Cardiac muscle cell (in vitro differentiated cells and primary cell): ENCODE data around the gene CNOT8. TPM values are rescaled to one million over a fixed set of nuclear protein-coding genes. Genes with fewer than 3 reads are reported as not detected.

Experiments used
- DNase-seq, 2 donors: peaks; one replicate each; pipeline versions ENCODE4 v3.0.0 to v3.0.0-alpha.2; 2010 to 2017; ENCODE audit warnings: low read depth in 1 of 2, low spot score in 1 of 2
- H3K27ac ChIP-seq: fragments of 200-600 bp; sonication (generic); 2 replicates; pipeline ENCODE4 v1.5.1; 2016
- H3K27me3 ChIP-seq: fragments of 200-600 bp; sonication (generic); 2 replicates; pipeline ENCODE4 v1.6.0; 2016; ENCODE audit warnings: control low read depth
- H3K36me3 ChIP-seq: fragments of 200-600 bp; sonication (generic); 2 replicates; pipeline ENCODE4 v1.5.1; 2016; ENCODE audit warnings: control low read depth
- H3K4me1 ChIP-seq: fragments of 200-600 bp; sonication (generic); 2 replicates; pipeline ENCODE4 v1.8.1; 2017; ENCODE audit warnings: low read depth, mild to moderate bottlenecking, mixed run types
- H3K4me3 ChIP-seq: fragments of 200-600 bp; sonication (generic); 2 replicates; pipeline ENCODE4 v1.5.1; 2016; ENCODE audit warnings: mild to moderate bottlenecking
- H3K9me3 ChIP-seq: fragments of 200-600 bp; sonication (generic); 2 replicates; pipeline ENCODE4 v1.5.1; 2017; ENCODE audit warnings: low read depth, mild to moderate bottlenecking, control low read depth
- CTCF ChIP-seq: IDR thresholded peaks from 2 replicates; pipeline ENCODE4 v1.5.1; 2012; ENCODE audit warnings: low read depth, mild to moderate bottlenecking, low read length
- polyA plus RNA-seq: library from polyadenylated mRNA; unstranded; fragments of >200 nt; fragmentation: Nextera tagmentation; extraction: Ambion mirVana; gene quantifications from 2 replicates; pipeline ENCODE4 v1.2.1, GENCODE V29; 2016
- total RNA-seq: library from RNA; depleted of rRNA; stranded (reverse); fragments of >200 nt; gene quantifications from 2 replicates; pipeline ENCODE4 v1.2.3, GENCODE V29; 2016

Gene CNOT8
- total and polyA plus RNA-seq, 2 experiments from 2014 or later = 37.2 to 45.2 TPM

GRCh38 chr5:154871734-154872133 lies 13.3 kb downstream of the CNOT8 start:
- H3K27ac ChIP-seq = no peak overlapping the region
- H3K4me3 ChIP-seq = no peak overlapping the region
- H3K36me3 ChIP-seq = peaks cover 50% of the 10 kb centered on the region

DNA sequence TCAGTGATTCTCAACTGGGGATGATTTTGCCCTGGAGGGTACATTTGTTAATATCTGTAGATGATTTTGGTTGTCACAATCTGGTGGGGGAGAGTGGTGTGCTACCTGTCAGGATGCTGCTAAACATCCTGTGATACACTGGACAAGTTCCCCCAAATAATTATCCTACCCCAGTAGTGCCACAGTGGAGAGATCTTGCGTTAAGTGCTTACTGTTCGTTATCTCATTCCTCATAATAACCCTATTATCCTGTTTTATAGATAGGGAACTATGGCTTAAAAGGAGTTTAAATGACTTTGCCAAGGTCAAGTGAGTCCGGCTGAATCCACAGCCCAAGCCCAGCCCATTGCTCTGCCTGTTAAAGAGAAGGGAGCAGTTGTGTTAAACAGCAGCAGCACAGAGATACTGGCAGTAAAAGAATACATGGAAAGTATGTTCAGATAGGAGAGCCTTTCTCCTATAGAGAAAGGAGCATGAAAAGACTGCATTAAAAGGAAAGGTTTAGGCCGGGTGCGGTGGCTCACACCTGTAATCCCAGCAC lies 15.4 kb downstream of the CNOT8 start:
- no peak for TF ChIP-seq CTCF
- Histone ChIP-seq H3K27me3 (no peaks in the 10 kb centered on the region), H3K9me3 (no peaks in the 10 kb centered on the region), H3K4me1 (no peaks in the 10 kb centered on the region), H3K36me3 (peaks cover 47% of the 10 kb centered on the region), H3K4me3 (no peak overlapping the region), H3K27ac (no peak overlapping the region)
- DNase-seq = no peak

More at GRCh38 chr5:154871734-154872133, 13.3 kb downstream of the CNOT8 start:
- no peaks in the 10 kb centered on the region for H3K4me1 ChIP-seq
- no peak for TF ChIP-seq CTCF
- no peaks in the 10 kb centered on the region for H3K9me3 ChIP-seq
- DNase-seq = no peak
- H3K27me3 ChIP-seq = no peaks in the 10 kb centered on the region

- H3K36me3 ChIP-seq = peaks cover 20% of the 10 kb centered on the region
- H3K4me1 ChIP-seq = no peaks in the 10 kb centered on the region
- no peaks in the 10 kb centered on the region for H3K27me3 ChIP-seq
- no peak for TF ChIP-seq CTCF
- H3K27ac ChIP-seq = no peak overlapping the region
- no peaks in the 10 kb centered on the region for H3K9me3 ChIP-seq
- no peak overlapping the region for H3K4me3 ChIP-seq
- DNase-seq = no peak
These were observed 20.4 kb downstream of the CNOT8 start for GRCh38 chr5:154878642-154879335.

DNA sequence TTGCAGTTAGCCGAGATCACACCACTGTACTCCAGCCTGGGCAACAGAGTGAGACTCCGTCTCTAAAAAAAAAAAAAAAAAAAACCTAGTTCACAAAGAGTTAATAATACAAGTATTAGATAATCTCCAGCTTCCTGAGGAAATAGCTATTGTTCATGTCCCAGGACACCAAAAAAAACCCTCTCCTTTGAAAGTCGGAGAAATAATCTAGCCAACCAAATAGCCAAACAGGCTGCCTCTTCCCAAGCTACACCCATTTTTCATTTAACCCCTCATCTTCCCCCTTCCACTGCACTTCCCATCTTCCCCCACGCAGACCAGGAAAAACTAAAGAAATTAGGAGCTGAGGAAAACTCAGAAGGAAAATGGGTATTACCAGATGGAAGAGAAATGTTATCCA lies 23.6 kb downstream of the CNOT8 start:
- DNase-seq = peak in 1 of 2 donors; percentile 37
- Histone ChIP-seq H3K27ac (no peak overlapping the region), H3K9me3 (peaks cover 3% of the 10 kb centered on the region)

DNA sequence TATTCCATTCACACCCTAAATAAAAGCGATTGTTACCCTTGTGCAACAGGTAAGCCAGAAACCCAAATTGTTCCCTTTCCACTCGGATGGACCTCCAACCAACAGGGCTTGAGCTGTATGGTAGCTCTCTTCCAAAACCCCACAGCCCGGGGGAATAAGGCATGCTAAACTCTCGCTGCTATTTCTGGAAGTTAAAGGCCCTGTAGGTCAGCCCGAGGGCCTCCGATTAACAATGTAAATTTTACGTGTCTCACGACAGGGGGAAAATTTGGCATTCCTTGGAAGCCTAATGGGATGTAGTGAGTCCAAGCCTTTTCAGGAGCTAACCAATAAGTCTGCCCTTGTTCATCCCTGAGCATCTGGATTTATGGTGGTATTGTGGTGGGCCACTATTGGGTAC lies 26.0 kb downstream of the CNOT8 start:
- DNase-seq = no peak

More for the DNA sequence above, 23.6 kb downstream of the CNOT8 start:
- H3K36me3 ChIP-seq = peaks cover 8% of the 10 kb centered on the region
- H3K4me3 ChIP-seq = no peak overlapping the region
- TF ChIP-seq CTCF = no peak
- no peaks in the 10 kb centered on the region for H3K27me3 ChIP-seq
- H3K4me1 ChIP-seq = no peaks in the 10 kb centered on the region

More for the DNA sequence above, 26.0 kb downstream of the CNOT8 start:
- no peak overlapping the region for H3K27ac ChIP-seq
- H3K4me3 ChIP-seq = no peak overlapping the region
- peaks cover 3% of the 10 kb centered on the region for H3K9me3 ChIP-seq
- H3K36me3 ChIP-seq = peaks cover 28% of the 10 kb centered on the region
- no peaks in the 10 kb centered on the region for H3K4me1 ChIP-seq
- no peak for TF ChIP-seq CTCF
- no peaks in the 10 kb centered on the region for H3K27me3 ChIP-seq
